Occipital lobe (tissue), 2 donors: ENCODE measurements around the gene MRPS16. TPM values are rescaled to one million over a fixed set of nuclear protein-coding genes. Genes with fewer than 3 reads are reported as not detected.

Experiments
- DNase-seq: peaks from one replicate; lab custom pipeline; 2025; lab: John Stamatoyannopoulos, UW
- total RNA-seq: library from RNA; depleted of rRNA; stranded (reverse); fragments of >200 nt; gene quantifications from one replicate; pipeline ENCODE4 v1.2.3, GENCODE V29; 2014

Gene MRPS16
- total RNA-seq, 1 donor from 2014 or later = 102 TPM

- no peak for DNase-seq
Observed at GRCh38 chr10:73239908-73240307, 12.5 kb downstream of the MRPS16 start.

- DNase-seq = no peak
Observed at GRCh38 chr10:73238990-73239566, 13.4 kb downstream of the MRPS16 start.

- DNase-seq = no peak
Observed at GRCh38 chr10:73234695-73235094, 17.7 kb downstream of the MRPS16 start.

- DNase-seq = no peak
Observed at GRCh38 chr10:73233883-73234282, 18.6 kb downstream of the MRPS16 start.

- no peak for DNase-seq
Observed at GRCh38 chr10:73232887-73233286, 19.6 kb downstream of the MRPS16 start.

GRCh38 chr10:73229567-73229966 lies 22.9 kb downstream of the MRPS16 start:
- DNase-seq = no peak

- no peak for DNase-seq
Observed at GRCh38 chr10:73228247-73228646, 24.2 kb downstream of the MRPS16 start.

- no peak for DNase-seq
Observed at GRCh38 chr10:73226663-73227062, 25.8 kb downstream of the MRPS16 start.

- DNase-seq = no peak
Observed at GRCh38 chr10:73225518-73225917, 26.9 kb downstream of the MRPS16 start.

GRCh38 chr10:73220989-73221388 lies 31.5 kb downstream of the MRPS16 start:
- no peak for DNase-seq

- DNase-seq = no peak
Observed at GRCh38 chr10:73219384-73219783, 33.1 kb downstream of the MRPS16 start.

- DNase-seq = no peak
Observed at GRCh38 chr10:73218431-73219191, 33.8 kb downstream of the MRPS16 start.

GRCh38 chr10:73217628-73218027 lies 34.8 kb downstream of the MRPS16 start:
- no peak for DNase-seq

GRCh38 chr10:73215749-73216148 lies 36.7 kb downstream of the MRPS16 start:
- no peak for DNase-seq

- DNase-seq = no peak
Observed at GRCh38 chr10:73211106-73211811, 41.2 kb downstream of the MRPS16 start.

- no peak for DNase-seq
Observed at GRCh38 chr10:73210395-73211105, 41.9 kb downstream of the MRPS16 start.

- no peak for DNase-seq
Observed at GRCh38 chr10:73209705-73210104, 42.7 kb downstream of the MRPS16 start.

GRCh38 chr10:73207883-73208282 lies 44.6 kb downstream of the MRPS16 start:
- DNase-seq = no peak

- no peak for DNase-seq
Observed at GRCh38 chr10:73206385-73206784, 46.1 kb downstream of the MRPS16 start.

- no peak for DNase-seq
Observed at GRCh38 chr10:73205890-73206289, 46.6 kb downstream of the MRPS16 start.

GRCh38 chr10:73205081-73205480 lies 47.4 kb downstream of the MRPS16 start:
- DNase-seq = no peak
